ENCODE measurements around the gene RXRA. TPM values are rescaled to one million over a fixed set of nuclear protein-coding genes. Genes with fewer than 3 reads are reported as not detected.
"Not testable (repeated sequence)": the region's sequence is repeated elsewhere in the genome, so short reads cannot be mapped to it uniquely, and the experiment has no call there.

Gene RXRA
- total RNA-seq, 1 donor from 2014 or later, result 14.0 TPM

- DNase-seq (ENCODE audit: low read depth in 2 of 2), result no peak
Observed at GRCh38 chr9:134307674-134308638, 18.3 kb upstream of the RXRA start.

- DNase-seq (ENCODE audit: low read depth in 2 of 2), result not testable (repeated sequence)
Observed at GRCh38 chr9:134308639-134309220, 17.5 kb upstream of the RXRA start.

DNA sequence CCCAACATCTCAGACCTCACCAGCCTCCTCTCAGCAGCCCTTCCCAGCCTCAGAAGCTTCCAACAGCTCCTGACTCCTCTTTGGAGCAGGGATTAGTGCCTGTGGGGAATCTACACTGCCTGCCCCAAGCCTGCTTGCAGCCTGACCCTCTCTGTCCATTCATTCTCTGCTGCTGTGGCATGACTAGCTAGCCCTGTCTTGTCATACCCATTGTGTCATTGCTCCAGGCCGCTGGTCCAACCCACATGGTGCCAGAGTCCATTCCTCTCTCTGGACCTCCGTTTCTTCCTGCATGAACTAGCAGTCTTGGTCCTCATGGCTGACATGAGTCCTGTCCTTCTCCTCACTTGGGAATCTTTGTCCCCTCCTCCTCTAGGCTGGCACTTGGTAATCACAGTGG, 12.8 kb upstream of the RXRA start:
- no peak for DNase-seq (ENCODE audit: low read depth in 2 of 2)

DNA sequence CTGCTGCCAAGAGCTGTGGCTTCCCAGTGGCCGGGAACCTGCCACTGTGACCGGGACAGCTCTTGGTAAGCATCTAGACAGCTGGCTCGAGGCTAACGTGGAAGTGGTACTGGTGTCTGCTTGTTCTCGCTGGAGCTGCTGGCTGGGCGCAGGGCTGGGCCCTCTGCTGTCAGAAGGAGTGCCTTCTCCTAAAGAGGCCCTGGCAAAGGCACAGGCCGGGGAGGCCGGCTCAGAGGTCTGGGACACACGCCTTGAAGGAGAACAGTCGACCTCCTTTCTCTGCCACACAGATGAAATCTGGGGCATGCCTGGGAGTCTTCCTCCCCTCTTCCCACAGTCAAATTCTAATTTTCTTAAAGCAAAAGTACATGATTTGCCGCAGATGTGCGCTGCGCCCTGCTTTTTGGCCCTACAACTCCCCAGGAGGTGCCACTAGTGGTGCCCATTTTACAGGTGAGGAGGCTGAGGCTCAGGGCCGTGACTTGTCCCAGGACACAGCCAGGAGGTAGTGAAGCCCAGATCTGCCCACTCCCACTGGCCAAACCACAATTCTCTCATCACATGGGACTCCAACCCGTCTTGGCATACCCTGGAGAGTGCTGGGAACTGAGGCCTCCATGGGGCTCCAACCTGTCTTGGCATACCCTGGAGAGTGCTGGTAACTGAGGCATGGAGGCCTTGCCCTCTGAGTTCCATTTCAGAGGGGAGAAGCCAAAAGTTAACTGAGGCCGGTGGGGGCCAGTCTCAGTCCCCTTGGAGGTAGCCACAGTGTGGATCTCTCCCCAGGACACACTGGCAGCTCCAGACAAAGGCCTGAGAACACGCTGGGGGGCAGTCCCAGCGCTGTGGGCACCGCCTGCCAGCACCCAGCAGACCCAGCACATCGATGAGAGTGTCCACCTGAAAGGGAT, 12.0 kb upstream of the RXRA start:
- DNase-seq (ENCODE audit: low read depth in 2 of 2), result no peak

DNA sequence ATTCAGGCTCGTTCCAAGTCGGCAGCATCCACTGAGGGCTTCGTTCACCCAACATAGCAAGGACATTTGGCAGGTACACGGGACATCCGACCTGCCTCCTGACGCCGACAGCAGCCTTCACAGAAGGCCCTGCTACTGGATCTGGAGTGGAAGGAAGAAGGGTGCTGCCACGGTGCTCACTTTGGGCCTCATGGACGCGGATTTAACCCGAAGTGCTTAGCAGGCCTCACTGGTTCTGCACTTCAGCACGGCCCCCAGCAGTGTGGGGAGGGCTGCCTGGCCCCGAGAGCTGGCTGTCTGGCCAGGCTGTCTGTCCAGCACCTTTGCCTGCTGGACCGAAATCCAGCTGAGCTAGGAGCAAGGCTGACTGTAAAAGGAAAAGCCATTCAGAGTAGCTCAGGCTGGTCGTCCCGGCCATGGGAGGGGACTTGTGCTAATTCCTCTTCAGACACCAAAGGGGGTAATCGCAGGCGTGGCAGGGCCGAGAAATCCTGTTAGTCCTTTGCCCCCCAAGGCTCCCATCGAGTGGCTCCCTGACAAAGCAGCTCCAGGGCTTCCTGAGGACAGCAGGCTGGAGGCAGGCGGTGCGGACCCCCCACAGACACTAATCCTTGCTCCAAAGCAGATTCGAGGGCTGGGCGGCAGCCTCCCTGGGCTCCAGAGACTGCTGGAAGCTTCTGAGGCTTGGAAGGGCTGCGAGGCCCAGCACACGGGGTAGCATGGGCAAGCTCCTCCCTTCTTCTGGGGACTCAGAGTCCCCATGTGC, 11.1 kb upstream of the RXRA start:
- DNase-seq (ENCODE audit: low read depth in 2 of 2), result no peak

DNA sequence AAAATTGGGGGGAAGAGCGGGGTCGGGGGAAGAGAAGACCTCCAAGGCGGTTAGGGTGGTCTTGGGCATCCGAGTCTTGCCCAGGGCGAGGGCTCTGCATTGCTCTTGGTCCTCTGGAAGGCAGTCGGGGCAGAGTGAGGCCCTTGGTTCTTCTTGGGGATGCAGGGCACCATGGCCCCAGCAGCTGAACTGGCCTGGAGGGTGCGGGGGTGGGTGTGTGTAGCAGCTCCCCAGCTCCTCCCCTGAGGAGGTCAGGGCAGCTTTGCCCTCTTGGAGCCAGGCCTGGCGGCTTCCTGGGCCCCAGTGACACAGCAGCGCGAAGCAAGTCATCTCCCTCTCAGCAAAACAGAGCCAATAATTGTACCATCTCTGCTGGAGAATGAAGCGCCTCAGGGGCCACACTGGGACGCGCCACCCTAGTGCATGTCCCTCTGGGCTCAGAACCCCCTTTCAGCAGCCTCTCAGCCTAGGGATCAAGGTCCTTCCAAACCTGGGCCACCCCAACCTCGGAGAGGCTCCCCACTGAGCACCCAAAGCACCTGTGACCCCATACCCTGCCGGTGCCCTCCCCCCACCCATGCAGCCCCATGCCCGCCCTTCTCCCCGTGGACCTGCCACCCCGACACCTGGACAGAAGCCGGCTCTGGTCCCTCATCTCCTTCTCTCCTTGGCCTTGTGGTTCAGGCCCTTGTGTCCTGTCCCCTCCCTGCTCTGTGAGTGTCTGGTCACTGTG, 10.4 kb upstream of the RXRA start:
- no peak for DNase-seq (ENCODE audit: low read depth in 2 of 2)

- DNase-seq (ENCODE audit: low read depth in 2 of 2), result no peak
Observed at GRCh38 chr9:134316449-134317160, 9.7 kb upstream of the RXRA start.

- DNase-seq (ENCODE audit: low read depth in 2 of 2), result no peak
Observed at GRCh38 chr9:134317400-134317789, 8.9 kb upstream of the RXRA start.

DNA sequence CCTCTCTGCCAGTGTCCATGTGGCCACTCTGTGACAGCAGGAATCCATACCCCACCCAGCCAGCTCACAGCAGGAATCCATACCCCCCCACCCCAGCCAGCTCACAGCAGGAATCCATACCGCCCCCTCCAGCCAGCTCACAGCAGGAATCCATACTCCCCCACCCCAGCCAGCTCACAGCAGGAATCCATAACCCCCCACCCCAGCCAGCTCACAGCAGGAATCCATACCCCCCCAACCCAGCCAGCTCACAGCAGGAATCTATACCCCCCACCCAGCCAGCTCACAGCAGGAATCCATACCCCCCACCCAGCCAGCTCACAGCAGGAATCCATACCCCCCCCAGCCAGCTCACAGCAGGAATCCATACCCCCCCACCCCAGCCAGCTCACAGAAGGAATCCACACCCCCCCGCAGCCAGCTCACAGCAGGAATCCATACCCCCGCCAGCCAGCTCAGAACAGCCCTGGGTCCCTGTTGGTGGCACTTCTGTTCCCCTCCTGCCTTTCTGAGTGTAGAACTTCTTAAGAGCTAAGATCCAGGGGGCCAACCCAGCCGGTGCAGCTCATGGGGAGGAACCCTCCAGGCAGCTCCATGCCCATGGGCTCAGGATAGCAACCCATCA, 8.4 kb upstream of the RXRA start:
- DNase-seq (ENCODE audit: low read depth in 2 of 2), result no peak

- no peak for DNase-seq (ENCODE audit: low read depth in 2 of 2)
Observed at GRCh38 chr9:134318481-134318891, 7.8 kb upstream of the RXRA start.

- no peak for DNase-seq (ENCODE audit: low read depth in 2 of 2)
Observed at GRCh38 chr9:134318941-134319305, 7.3 kb upstream of the RXRA start.

GRCh38 chr9:134319306-134320125, 6.7 kb upstream of the RXRA start:
- DNase-seq (ENCODE audit: low read depth in 2 of 2), result no peak

DNA sequence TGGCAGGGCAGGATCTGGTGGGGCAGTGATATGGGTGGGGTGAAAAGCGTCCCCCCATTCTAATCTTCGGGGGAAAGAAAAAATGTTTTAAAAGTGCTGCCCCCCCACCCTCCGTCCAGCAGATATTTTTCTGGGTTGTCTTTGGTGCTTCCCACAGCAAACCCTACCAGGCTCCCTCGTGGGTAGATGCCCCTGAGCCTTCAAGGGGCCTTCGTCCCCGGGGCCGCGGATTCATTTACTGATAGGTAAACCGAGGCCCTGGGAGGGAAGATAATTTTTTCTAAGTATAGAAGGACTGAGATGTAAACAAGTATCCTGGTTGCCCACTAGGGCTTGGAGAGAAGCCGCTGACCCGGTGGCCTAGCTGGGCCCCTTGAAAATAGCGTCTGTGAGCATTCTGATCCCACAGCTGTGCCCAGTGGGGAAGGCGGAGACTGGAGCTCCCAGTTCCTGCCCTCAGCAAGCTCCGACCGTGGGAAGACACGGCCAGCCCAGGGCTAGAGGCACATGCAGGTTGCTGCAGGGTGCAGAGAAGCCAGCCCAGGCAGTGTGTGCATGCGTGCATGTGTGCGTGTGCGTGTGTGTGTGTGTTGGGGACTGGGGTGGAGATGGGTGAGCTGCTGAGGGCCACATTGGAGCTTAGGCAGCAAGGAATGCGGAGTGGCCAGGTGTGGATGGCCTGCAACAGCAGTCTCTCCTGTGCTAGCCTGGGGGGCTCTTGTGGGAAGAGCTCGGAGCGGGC, 6.0 kb upstream of the RXRA start:
- no peak for DNase-seq (ENCODE audit: low read depth in 2 of 2)

DNA sequence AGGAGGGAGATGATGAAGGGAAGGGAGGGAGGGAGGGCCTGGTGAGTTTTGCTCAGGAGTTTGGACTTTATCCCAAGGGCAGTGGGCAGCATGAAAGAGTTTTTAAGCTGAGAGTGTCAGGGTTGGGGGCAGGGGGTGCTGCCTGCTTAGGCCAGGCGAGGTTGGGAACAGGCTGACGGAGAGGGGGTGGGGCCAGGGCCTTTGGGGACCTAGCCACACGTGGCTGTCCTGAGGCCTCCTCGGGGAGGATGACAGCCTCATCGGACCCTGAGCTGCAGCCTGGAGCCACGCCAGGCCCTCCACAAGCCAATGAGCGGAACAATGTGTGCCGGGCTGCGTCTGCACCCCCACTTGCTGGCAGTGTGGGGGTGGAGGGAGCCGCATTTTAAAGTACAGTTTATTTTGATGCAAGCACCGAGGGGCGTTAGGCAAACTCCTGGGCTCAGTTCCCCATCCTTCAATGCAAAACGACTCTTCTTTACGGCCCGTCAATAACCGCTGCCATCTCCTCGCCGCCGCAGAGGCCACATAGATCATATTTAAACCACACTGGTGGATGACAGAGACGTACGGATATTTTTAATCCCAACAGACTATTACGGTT, 5.3 kb upstream of the RXRA start:
- DNase-seq (ENCODE audit: low read depth in 2 of 2), result no peak

DNA sequence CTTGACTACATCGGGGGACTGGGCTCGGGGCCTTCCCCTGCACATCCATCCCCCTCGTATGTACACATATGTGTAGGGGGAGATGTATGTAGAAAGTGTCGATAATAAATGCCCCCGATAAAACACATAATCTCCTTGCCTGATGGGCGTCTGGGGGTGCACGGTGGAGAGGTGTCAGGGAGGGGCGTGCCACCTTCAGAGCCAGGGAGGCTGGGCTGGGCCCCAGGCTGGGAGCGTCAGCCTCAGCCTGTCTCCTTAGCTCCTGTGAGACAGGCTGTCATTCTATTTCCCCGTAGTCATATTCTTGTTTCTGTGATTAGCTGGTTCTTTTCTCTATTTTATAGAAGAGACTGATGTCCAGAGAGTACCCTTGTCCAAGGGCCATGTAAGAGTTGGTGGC, 4.7 kb upstream of the RXRA start:
- DNase-seq (ENCODE audit: low read depth in 2 of 2), result no peak

- no peak for DNase-seq (ENCODE audit: low read depth in 2 of 2)
Observed at GRCh38 chr9:134321946-134322741, 4.1 kb upstream of the RXRA start.
